H1 (cell line): ENCODE data around the gene RUNX1. TPM values are rescaled to one million over a fixed set of nuclear protein-coding genes. Genes with fewer than 3 reads are reported as not detected.

Source experiments
- RFX5 ChIP-seq: IDR thresholded peaks from 2 replicates; pipeline ENCODE4 v1.6.1; 2011; ENCODE audit warnings: low read depth, low read length, improper control_type of control experiment, borderline replicate concordance
- SP2 ChIP-seq: IDR thresholded peaks from 2 replicates; pipeline ENCODE4 v1.6.1; 2012; ENCODE audit warnings: mild to moderate bottlenecking, low read length, inconsistent platforms
- TCF12 ChIP-seq: IDR thresholded peaks from 2 replicates; pipeline ENCODE4 v1.6.1; 2011; ENCODE audit warnings: low read depth, mild to moderate bottlenecking, low read length
- TEAD4 ChIP-seq: IDR thresholded peaks from 2 replicates; pipeline ENCODE4 v1.6.1; 2012; ENCODE audit warnings: low read depth, low read length, inconsistent platforms, mixed read lengths
- polyA plus RNA-seq, 7 experiments: library from polyadenylated mRNA; depleted of rRNA in 3 of 7; stranded (reverse) in 5 of 7; unstranded in 2 of 7; fragments of >200 nt in 5 of 7; fragments of 200-250 nt in 2 of 7; gene quantifications; 1 replicate in 5 of 7; 2 replicates in 1 of 7; 4 replicates in 1 of 7; pipeline versions ENCODE4 v1.2.1 to v1.2.3, GENCODE V29; 2011 to 2013; ENCODE audit warnings: missing spikeins in 2 of 7, mixed read lengths in 2 of 7
- total RNA-seq: library from RNA; stranded (reverse); fragmentation: NEBNext Ultra II Directional; extraction: Animal tissue kit (Norgen Biotek cat#: 25700); gene quantifications from 2 replicates; pipeline ENCODE4 v1.2.1, GENCODE V29; 2021

The RUNX1 gene
- total and polyA plus RNA-seq, 2 of the 8 experiments (the other 6 are each of a cell fraction or from before 2014, with no cell fraction given), result 0.20 to 0.60 TPM

- TF ChIP-seq RFX5, result no peak
- no peak for TF ChIP-seq TCF12
- TF ChIP-seq TEAD4, result no peak
- no peak for TF ChIP-seq SP2
These were observed 33.6 kb downstream of the RUNX1 start (continued) for GRCh38 chr21:35015435-35016024.
